HG03025 (cell line): ENCODE measurements around the gene RFC5.
"Not testable (repeated sequence)": the region's sequence is repeated elsewhere in the genome, so short reads cannot be mapped to it uniquely, and the experiment has no call there.

Experiments
- ATAC-seq: cut with Tn5 transposase; IDR thresholded peaks from one replicate; pipeline ENCODE4 v1.9.1; 2021; ENCODE audit warnings: mild to moderate bottlenecking, moderate library complexity; ENCODE audit not compliant: unreplicated experiment, low FRiP score

The RFC5 gene, protein sequence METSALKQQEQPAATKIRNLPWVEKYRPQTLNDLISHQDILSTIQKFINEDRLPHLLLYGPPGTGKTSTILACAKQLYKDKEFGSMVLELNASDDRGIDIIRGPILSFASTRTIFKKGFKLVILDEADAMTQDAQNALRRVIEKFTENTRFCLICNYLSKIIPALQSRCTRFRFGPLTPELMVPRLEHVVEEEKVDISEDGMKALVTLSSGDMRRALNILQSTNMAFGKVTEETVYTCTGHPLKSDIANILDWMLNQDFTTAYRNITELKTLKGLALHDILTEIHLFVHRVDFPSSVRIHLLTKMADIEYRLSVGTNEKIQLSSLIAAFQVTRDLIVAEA

DNA sequence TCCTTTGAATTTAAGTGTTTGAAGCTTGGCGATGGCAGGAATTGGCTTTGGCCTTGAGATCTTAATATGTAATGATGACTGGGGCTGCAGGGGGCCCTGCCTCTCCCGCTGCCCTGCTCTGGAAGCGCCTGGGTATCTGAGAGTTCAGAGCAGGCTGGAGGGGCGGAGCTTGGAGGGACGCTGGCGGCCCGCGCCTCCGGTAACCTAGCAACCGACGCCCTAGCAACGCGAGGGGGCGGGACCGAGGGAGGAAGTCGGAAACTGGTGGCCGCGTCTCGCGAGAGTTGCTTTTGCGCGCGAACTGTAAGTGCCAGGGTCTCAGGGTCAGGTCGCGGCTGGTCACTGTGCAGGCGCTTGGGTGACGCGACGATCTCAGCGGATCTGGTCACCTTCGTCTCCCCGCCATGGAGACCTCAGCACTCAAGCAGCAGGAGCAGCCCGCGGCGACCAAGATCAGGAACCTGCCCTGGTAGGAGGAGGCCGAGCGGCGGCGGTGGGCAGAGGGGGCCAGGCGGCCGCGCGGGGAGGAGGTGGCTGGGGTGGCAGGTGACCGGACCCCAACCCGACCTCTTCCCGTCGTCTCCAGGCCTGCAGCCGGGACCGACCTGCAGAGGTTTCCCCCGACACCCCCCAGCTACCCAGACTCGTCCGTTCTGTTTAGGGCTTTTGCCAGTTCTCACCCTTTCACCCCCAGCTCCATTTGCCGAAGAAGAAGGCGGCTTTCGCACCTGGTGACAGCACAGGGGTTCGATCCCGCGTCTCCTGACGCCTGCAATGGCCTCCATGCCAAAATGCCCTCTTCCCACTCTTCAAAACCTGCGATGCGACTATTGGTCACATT is at the start of gene RFC5:
TSS of gene RFC5 (plus strand) at position 280 of the 841 bp plus-strand sequence. CDS start at position 405, 125 bp downstream.
- ATAC-seq = peak; percentile 90

DNA sequence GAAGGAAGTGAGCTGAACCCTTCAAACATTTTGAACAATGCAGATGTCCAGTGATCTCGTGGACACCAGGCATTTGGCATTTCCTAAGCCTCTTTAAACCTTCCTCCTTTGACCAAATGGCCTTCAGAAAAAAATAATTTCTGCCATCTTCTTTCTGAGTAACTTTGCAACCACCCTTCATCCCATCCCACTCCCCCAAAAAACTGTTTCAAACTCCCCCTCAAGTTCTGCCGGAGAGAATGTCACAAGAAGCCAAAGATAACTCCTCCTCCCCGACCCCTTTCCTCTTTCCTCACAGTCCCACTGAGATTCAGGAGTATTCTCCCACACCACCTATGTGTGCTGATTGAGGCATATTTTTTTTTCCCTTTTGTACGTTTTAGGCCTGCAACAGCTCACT is 49.5 kb upstream of the RFC5 start:
- ATAC-seq = no peak

DNA sequence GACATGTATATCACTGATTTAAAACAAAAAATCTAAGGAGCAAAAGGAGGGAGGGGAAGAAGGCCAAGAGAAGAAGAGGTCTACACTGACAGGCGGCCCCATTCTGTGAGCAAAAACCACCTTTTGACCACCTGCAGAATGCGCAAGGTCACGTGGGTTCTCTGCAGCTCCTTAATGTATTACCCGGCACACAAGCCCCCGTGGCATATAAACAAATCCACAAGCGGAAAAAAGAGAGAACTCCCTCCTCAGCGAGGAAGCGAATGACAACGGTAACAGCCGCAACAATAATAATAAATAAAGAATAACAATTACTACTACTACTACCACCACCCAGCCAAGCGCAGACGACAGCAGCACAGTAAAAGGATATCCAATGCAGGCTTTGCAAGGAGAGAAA is 49.0 kb upstream of the RFC5 start:
- ATAC-seq = no peak

DNA sequence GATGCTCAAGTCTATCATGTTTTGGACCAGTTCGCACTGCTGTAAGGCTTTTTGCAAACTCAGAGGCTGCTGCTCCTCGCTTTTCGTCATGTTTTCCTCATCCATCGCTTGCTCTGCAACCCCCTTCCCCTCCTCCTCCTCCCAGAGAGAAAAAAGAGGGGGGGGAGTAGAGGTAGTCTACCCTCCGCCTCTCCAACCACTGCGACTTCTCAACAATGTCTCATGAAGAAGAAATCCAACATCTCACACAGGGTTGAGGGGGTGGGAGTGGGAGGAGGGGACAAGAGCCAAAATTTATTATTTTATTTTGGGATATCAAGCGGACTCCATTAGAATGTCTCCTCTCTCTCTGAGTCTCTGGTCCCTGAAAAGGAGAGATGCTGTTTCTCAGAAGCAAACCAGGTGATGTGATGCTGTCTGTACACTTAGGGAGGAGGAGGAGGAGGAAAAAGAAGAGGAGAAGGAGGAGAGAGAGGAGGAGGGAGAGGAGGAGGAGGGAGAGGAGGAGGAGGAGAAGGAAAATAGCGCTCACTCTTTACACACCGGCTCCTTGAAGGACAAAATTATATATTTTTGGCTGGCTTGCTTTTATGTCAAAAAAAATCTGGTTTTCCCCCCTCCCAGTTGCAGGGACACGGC is 48.2 kb upstream of the RFC5 start:
- no peak for ATAC-seq

DNA sequence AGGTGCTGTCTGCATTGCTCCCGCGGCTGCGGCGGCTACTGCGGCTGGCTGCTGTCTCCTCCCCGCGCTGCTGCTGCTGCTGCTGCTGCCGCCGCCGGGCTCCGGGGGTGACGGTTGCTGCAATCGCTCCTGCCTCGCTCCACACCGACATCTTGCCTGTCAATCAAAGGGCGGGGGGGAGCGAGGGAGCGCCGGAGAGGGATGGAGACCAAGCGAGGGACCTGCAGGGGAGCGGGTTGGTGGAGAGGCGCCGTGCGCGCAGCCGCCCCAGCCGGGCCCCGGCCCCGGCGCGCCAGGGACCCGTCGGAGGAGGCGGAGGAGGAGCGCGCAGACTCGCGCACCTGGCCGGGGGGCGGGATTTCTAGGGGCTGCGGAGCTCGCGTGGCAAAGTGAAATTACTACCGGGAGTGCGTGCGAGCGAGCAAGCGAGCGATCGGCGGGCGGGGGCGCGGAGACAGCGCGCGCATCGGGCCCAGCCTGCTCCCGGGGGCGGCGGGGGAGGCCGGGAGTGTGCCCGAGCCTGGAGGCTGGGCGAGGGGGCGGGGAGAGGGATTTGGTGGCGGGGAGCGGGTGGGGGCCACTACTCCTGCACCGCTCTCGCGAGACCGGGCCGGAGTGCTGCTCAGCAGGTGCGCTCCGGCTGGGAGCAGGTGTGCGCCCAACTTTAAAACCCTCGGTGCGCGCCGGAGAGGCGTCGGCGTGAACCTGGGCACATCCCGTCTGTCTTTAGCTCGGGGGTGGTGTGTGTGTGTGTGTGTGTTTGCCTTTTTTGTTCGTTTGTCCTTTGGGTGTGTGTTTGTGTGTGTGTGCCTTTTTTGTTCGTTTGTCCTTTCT is 47.5 kb upstream of the RFC5 start, which contains the start of gene KSR2:
TSS of gene KSR2 (minus strand) at position 165 of the 834 bp plus-strand sequence. CDS start 735 bp downstream, outside the sequence.
- ATAC-seq = peak; percentile 57

DNA sequence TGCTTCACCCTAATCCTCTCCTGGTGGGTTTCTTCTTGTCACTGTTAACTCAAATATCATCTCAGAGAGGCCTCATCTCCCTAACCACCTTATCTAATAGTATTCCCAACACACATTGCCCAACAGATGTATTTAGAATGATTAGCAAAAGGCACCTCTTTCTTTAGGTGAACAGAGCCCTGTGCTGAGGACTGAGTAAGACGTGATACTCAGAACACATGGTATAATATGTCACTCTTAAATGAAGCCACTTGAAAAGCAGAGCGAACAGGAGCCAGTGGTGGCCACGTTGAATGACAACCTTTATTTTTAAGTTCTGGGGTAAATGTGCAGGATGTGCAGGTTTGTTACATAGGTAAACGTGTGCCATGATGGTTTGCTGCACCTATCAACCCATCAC is 46.2 kb upstream of the RFC5 start:
- ATAC-seq = no peak

DNA sequence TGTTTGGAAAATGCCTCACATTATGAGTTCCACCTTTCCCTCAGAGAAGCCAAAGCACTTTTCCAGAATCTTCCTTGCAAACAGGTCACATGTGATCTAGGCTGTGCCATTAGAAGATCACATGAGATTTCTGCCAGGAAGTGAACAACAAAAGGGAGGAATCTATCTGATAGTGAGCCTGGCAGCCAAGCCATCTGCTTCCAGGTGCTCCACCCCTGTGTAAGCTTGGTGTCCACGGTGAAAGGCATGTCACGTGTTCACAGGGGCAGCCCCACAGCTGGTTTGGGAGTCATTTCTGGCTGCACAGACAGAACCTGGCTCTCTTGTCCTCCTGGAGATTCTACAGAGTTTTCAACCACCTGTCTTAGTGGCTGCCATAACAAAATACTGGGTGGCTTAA is 44.2 kb upstream of the RFC5 start:
- ATAC-seq = no peak

DNA sequence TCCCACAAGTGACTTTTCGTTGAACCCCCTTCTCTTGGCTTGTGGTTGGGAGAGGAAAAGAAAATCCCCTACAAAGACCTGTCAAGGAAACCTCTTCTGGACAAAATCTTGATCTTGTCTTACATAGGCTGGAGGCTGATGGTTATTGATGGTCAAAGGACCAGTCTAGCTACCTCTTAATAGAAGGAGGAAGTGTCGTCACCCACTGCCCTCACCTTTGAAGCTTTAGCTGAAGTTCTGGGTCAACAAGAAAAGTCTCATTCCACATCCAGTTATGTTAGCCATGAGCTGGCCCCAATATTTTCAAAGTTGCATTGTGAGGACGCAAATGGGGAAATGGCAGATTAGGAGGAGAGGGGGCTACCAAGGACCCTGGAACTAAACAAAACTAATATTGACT is 41.5 kb upstream of the RFC5 start:
- ATAC-seq = no peak

DNA sequence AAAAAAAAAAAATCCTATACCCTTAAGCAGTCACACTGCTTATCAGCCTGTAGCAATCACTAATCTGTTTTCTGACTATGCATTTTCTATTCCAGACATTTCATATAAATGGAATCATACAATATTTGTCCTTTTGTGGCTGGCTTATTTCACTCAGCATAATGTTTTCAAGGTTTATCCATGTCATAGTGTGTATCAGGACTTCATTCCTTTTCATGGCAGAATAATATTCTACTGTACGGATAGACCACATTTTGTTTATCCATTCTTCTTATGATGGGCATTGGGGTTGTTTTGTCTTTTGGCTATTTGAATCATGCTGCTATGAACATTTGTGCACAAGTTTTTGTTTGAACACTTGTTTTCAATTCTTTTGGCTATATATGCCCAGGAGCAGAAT is 39.1 kb upstream of the RFC5 start:
- no peak for ATAC-seq

DNA sequence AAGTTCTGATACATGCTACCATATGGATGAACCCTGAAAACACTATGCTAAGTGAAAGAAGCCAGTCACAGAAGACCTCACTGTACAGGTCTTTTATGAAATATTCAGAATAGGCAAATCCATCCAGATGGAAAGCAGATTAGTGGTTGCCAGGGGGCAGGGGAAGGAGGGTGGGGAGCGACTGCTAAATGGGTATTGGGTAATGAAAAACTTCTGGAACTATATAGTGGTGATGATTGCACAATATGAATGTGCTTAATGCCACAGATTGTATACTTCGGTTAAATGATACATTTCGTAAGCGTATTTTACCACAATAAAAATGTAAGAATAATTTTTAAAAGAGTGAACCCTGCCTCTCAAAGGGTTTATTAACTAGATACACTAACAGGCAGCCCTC is 35.9 kb upstream of the RFC5 start:
- ATAC-seq = no peak

DNA sequence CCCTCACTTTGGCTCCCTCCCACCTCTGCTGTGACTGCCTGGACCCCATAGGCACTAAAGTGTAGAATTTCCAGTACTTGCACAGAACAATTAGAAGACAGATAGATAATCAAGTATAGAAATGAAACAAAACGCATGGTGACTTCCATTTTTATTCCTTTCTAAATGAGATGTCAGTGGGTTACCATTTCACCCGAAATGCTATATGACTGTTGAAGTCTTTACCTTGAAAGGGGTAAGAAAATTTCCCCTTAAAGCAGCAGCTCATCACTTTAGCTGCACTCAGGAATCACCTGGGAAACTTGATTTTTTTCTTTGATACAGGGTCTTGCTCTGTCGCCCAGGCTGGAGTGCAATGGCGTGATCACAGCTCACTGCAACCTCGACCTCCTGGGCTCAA is 35.2 kb upstream of the RFC5 start:
- ATAC-seq = no peak

DNA sequence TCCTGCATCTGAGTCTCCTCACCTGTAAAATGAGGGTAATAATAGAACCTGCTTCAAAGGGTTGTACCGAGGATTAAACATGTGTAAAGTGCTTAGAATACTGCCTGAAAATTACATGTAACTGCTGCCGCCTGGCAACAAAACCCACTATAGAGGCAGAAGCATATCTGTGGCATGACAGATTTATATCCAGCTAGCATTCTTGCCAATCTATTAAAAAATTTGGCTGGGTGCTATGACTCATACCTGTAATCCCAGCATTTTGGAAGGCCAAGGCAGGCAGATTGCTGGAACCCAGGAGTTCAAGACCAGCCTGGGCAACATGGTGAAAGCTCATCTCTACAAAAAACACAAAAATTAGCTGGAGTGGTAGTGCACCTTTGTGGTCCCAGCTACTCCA is 31.3 kb upstream of the RFC5 start:
- ATAC-seq = no peak

DNA sequence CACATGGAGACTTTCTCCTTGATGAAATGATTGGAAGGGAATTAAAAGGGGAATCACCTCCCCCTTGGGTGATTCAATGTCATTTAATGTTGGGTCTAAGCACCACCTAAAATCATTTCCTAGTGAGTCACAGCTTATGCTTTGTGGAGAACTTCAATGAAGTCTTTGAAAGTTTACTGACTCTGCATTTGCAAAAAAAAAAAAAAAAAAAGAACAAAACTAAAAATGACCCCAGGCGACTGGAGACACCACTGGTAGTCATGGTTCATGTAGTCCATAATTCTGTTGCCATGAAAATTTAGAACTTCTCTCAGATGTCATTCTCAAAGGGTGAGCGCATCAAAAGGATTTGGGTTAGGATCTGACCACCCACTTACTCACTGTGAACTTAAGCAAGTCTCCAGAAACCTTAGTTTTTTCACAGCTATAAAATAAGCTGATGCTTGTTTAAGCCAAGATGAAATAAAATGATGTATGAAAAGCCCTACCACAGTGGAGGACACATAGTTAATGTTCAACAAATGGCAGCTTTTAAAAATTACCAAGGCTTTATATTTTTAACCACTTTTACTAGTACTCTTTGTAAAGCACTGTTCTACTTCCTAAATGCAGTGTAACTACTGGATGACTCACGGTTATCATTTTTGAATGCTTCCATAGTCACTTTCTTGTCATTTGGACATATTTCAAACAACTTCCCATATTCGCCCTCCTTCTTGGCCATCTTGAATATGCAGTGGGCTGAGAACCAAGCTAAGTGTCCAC is 29.6 kb upstream of the RFC5 start:
- ATAC-seq = no peak

DNA sequence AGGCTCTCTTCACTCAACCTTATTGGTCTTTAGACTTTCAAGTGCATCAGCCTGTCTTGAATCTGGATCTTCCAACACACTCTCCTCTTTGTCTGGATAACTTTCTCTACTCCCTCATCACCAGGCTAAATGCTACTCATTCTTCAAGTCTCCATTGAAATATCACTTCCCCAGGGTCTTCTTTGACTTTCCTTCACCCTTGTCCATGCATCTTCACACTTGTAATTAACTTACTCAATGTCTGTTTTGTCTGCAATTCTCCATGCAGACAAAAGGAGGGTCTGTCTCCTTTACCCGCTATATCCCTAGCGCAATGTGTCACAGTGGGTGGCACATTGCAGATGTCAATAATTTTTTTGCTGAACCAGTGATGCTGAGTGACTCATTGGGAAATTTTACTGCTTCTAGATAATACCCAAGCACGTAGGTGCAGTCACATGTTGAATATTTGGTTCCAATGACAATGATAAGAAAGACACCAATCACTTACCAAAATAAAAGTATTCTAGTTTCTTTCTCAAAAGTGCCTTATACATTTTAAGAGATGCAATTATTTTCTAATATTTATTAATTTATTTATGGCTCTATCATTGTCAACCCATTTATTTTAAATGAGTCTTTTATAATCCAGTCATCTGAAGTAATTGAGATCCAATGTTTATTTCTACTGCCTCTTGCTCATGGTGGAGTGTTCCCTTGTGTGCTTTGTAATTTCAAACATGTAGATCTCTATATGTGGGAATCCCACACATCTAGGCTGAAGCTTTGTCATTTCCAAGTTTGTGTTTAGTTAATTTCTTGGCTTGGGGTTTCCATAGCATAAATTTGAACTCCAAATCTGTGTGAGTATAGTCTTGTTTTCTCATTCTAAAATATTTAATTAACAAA is 21.7 kb upstream of the RFC5 start:
- no peak for ATAC-seq

DNA sequence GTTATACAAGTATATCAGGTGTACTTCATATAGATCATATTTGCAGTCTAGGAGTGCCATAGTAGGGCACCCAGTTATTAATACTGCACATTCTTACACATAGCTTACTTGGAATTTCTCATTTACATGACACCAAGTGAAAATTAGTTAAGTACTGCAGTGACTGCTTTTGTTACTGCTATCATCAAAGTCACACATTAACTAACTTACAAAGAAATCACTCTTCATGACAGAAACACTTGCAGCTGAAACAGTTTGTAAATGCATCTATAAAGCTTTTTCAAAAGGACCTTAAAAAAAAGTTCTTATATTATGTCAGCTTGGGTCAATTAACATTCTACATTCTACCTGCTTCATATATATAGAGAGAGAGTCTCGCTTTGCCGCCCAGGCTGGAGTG is 17.8 kb upstream of the RFC5 start:
- no peak for ATAC-seq

DNA sequence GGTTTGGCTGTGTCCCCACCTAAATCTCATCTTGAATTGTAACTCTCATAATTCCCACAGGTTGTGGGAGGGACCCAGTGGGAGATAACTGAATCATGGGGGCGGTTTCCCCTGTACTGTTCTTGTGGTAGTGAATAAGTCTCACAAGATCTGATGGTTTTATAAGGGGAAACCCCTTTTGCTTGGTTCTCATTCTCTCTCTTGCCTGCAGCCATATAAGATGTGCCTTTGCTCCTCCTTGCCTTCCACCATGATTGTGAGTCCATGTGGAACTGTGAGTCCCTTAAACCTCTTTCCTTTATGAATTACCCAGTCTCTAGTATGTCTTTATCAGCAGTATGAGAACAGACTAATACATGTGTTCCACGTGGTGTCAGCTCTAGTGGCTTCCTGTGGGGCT is 16.7 kb upstream of the RFC5 start:
- not testable (repeated sequence) for ATAC-seq

DNA sequence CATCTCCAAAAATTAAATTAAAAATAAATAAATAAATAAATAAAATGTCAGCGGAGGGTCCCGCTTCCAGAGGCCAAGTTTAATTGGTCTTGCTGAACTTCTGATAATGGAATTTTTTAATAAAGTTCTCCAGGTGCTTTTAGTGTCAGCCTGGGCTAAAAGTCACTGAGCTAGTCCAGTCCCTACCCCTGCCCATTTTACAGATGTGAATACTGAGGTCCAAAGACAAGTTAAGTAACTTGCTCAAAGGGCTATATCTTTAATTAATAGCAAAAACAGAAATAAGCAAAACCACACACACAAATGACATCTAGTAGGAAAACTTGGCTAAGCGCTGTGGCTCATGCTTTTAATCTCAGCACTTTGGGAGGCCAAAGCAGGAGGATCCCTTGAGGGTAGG is 5.6 kb upstream of the RFC5 start:
- no peak for ATAC-seq

DNA sequence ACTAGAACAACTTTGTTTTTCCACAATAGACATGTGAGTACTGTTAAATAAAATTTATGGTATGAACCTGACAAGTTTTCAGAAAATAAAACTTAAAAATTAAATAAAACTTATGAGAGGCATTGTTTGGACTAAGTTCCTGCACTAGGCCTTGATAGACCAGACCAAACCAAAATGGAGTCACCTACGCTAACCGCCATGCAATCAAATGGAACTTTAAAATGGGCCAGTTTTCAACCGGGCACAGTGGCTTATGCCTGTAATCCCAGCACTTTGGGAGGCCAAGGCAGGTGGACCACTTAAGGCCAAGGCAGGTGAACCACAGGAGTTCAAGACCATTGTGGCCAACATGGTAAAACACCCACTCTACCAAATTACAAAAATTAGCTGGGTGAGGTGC is 5.1 kb upstream of the RFC5 start:
- ATAC-seq = no peak

DNA sequence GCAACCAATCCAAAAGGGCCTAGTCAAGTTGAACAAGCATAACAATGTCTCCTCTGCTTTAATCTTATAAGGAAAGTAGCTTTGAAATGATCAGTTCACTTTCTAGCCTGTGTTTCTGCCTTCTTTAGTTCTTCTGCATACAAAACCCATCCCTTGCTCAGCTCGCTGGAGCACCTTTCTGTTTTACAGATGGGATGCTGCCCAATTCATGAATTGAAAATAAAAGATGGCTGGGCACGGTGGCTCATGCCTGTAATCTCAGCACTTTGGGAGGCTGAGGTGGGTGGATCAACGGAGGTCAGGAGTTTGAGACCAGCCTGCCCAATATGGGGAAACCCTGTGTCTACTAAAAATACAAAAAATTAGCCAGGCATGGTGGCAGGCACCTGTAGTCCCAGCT is 4.5 kb upstream of the RFC5 start:
- ATAC-seq = no peak
